Measurements from ENCODE around the gene PNN. TPM values are rescaled to one million over a fixed set of nuclear protein-coding genes. Genes with fewer than 3 reads are reported as not detected.

Gene PNN
- total and polyA plus RNA-seq, 9 of the 15 experiments (the other 6 are each of a cell fraction or from before 2014, with no cell fraction given), result 30.2 to 188 (median 69.7) TPM

- intact Hi-C loops (cut with micrococcal nuclease) (no loop called here), in situ Hi-C loops (cut with MboI) (no loop called here)
- Histone ChIP-seq H2AFZ (ENCODE audit: low read depth, low read length) (no peak overlapping the region), H4K20me1 (replicated peaks; ENCODE audit: control insufficient read depth, insufficient read depth, low read length) (no peaks in the 10 kb centered on the region), H3K79me2 (ENCODE audit: control insufficient read depth, insufficient read depth, low read length) (no peaks in the 10 kb centered on the region), H3K27me3 (ENCODE audit: control insufficient read depth in 2 of 2, insufficient read depth in 2 of 2, low read length in 2 of 2) (no peaks in the 10 kb centered on the region), H3K4me1 (replicated peaks in 1 of 2; ENCODE audit: control insufficient read depth in 2 of 2, insufficient read depth in 2 of 2, low read length in 2 of 2) (no peaks in the 10 kb centered on the region), H3K27ac (ENCODE audit: extremely low read depth, low read depth, low read length) (no peak overlapping the region), H3K9me1 (ENCODE audit: control insufficient read depth, insufficient read depth, low read length) (no peaks in the 10 kb centered on the region), H3K9ac (ENCODE audit: insufficient read depth in 1 of 2, low read depth in 2 of 2, low read length in 2 of 2) (no peak overlapping the region), H3K4me2 (ENCODE audit: insufficient read depth, low read length) (no peak overlapping the region), H3K4me3 (no peak overlapping the region), H3K36me3 (ENCODE audit: control insufficient read depth, insufficient read depth, low read length) (no peaks in the 10 kb centered on the region), H3K9me3 (replicated peaks; ENCODE audit: control insufficient read depth, insufficient read depth, low read depth, low read length) (no peaks in the 10 kb centered on the region)
- no TSS peak for BruUV-seq (replicated peaks)
- 15% methylated on average over 2 of the region's 3 CpGs for WGBS (ENCODE audit: insufficient coverage, low coverage, missing lambda C conversion rate)
- ChIA-PET POLR2A (no interaction called here), CTCF (ENCODE audit: low intra/inter-chr PET ratio) (no interaction called here)
- peak; percentile 67 for ATAC-seq
- TF ChIP-seq ZNF592 (IDR thresholded peaks at IDR 0.05) (no peak), NFIC (IDR thresholded peaks at IDR 0.05) (peak; percentile 16; the same call in 1 of the 2 replicates)
- no peak for DNase-seq (ENCODE audit: extremely low read depth in 1 of 4, low spot score in 3 of 4)
- FAIRE-seq, result no peak
Measured at GRCh38 chr14:39212034-39212433, 37.0 kb downstream of the PNN start.

All from K562 (cell line).